HG03103 (cell line): ENCODE results near the gene ITK.
"Not testable (repeated sequence)": the region's sequence is repeated elsewhere in the genome, so short reads cannot be mapped to it uniquely, and the experiment has no call there.

ENCODE experiments used
- ATAC-seq: cut with Tn5 transposase; IDR thresholded peaks from one replicate; pipeline ENCODE4 v1.9.1; 2021; ENCODE audit warnings: low read depth; ENCODE audit not compliant: unreplicated experiment

Gene ITK

DNA sequence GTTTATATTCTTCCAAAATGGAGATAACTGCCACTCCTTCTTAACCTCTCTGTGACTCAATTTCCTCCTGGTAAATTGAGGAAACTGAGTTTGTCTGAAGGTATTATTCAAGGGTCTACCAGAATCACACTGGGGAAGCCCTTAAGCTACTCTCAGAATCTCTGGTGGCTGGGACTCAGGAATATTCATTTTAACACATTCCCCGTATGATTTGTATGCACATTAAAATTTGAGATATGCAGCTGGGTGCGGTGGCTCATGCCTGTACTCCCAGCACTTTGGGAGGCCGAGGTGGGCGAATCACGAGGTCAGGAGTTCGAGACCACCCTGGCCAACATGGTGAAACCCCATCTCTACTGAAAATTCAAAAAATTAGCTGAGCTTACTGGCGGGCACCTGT is 64.1 kb downstream of the ITK start:
- ATAC-seq: not testable (repeated sequence)

DNA sequence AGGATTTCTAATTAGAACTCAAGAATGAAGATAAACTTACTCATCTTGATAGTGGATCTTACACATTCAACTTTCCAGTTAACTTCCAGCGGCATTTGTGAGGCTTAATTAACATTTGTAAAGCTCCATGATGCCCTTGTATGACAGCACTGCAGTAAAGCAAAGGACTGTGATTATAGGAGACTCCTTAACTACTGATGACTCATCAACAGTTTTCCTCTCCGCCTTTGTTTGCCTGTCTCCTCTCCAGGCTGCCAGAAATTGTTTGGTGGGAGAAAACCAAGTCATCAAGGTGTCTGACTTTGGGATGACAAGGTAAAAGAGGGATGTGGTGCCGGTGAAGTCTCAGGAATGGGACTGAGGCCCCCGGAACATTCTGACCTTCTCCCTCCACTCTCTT is 64.8 kb downstream of the ITK start:
- no peak for ATAC-seq

DNA sequence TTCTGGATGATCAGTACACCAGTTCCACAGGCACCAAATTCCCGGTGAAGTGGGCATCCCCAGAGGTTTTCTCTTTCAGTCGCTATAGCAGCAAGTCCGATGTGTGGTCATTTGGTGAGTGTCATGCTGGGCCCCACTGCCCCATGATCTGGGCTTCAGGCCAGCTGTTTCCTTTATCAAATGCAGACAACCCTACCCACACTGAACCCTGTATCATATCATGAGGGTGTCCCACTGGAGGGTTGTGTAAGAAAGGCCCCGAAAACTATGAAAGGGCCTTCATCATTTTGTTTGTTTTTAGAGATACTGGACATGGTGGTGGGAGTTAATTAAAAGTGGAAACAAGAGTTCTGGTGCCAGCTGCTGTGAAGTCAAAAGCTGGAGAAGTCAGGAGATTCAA is 65.2 kb downstream of the ITK start:
- no peak for ATAC-seq

GRCh38 chr5:157247267-157247666 is 66.6 kb downstream of the ITK start:
- ATAC-seq: no peak

- ATAC-seq: no peak
These were observed 68.3 kb downstream of the ITK start for GRCh38 chr5:157248821-157249470.

DNA sequence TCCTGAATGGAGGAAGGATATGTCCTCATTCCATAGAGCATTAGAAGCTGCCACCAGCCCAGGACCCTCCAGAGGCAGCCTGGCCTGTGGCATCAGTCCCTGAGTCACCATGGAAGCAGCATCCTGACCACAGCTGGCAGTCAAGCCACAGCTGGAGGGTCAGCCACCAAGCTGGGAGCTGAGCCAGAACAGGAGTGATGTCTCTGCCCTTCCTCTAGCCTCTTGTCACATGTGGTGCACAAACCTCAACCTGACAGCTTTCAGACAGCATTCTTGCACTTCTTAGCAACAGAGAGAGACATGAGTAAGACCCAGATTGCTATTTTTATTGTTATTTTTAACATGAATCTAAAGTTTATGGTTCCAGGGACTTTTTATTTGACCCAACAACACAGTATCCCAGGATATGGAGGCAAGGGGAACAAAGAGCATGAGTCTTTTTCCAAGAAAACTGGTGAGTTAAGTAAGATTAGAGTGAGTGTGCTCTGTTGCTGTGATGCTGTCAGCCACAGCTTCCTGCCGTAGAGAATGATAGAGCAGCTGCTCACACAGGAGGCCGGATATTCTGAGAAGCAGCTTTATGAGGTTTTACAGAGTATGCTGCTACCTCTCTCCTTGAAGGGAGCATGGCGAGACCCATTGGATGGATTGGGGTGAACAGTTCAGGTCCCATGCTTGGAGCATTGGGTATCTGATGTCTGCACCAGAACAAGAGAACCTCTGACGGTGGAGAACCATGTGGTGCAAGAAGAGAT is 72.2 kb downstream of the ITK start:
- ATAC-seq: peak; percentile 93

GRCh38 chr5:157253547-157253946 is 72.9 kb downstream of the ITK start:
- peak; percentile 39 for ATAC-seq

DNA sequence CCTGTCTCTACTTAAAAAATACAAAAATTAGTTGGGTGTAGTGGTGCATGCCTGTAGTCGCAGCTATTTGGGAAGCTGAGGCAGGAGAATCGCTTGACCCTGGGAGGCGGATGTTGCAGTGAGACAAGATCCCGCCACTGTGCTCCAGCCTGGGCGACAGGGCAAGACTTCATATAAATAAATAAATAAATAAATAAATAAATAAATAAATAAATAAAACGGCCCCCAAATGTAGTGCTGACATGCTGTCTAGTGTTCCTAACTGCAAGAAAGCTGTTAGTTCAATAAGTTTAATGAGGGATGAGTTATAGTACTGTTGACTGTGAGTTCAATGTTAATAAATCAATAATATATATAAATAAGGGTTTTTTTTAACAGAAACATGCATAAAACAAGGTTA is 77.8 kb downstream of the ITK start:
- ATAC-seq: no peak

GRCh38 chr5:157259699-157260098 is 79.1 kb downstream of the ITK start:
- no peak for ATAC-seq

DNA sequence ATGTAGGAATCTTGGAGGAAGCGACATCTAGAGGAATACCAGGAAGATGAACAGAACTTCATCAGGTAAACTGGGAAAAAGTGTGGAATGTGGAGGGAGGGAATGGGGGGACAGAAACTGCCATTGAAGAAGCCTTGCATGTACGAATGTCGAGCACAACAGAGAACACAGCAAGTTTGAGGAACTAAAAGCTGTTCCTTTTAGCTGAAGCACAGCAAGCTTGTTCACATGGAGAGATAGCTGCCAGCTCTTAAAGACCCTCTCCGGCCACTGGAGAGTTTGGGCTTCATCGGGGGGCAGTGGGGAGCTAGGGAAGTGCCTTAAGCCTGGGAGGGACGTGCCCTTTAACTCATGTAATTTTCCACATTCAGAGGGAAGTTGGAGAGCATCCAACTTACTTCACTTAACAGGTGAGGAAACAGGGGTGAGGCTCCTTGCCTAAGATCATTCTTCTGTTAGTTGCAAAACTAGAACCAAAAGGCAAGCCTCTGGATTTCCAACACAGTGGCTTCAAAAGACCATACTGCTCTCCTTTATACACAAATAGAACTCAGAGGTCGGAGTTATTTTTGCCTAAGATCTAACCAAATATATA is 83.0 kb downstream of the ITK start:
- no peak for ATAC-seq

DNA sequence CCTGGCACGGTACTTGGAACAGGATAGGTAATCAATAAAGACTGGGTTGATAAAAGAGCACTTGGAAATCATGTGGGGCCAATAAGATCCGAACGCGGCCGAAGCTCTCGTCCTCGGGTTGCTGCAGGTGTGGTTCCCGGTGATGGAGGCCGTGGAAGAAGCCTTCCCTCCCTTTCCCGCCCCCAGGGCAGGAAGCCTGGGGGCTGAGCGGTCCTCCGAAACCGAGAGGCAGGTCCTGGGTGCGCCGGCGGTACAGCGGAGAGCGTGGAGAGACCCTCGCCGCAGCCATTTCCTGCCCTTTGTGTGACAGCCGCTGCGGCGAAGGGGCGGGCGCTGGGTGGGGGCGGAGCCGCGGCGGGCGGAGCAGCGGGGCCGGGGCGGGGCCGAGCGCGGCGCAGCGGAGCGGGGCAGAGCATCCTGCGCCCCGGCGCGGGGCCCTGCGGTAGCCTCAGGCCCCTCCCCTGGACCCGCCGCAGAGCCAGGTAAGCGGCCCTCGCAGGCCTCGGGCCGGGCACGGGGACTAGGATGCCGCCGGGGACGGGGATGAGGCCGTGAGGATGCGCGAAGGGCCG is 85.2 kb downstream of the ITK start, which contains the start of gene CYFIP2:
Gene CYFIP2 (plus strand): TSS at position 410 of the 572 bp plus-strand sequence. CDS start 19,239 bp downstream, outside the sequence.
- peak; percentile 81 for ATAC-seq

DNA sequence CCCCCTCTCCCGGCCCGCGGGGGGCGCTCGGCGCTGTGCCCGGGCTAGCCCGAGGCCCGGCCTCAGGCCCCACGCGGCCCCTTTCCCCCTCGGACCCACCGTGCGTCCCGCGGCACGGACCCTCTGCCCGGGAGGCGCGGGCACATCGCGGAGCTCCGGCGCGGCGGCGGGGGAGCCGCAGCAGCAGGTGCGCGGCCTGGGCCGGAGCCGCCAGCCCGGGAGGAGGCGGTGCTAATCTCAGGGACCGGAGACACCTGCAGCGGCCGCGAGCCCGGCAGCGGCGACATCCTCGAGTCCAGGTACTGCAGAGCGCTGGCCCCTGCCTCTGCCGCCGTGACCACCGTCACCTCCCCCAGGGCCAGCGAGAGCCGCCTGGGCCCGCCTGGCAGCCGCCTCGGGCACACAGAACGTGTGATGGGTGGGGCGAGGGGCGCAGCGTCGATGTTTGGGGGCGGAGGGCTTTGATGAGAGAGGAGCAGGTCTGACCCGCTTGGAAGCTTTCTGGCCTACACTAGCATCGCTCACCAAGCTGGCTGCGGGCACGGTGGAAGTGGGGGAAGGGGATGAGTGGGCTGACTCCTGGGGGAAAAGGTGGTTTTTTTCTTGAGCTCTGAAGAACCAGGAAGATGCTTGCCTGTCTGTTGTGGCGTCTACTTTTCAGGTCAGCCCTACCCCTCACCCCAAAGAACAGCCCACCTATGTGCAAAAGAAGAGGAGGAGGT is 85.8 kb downstream of the ITK start:
- ATAC-seq: peak; percentile 39

DNA sequence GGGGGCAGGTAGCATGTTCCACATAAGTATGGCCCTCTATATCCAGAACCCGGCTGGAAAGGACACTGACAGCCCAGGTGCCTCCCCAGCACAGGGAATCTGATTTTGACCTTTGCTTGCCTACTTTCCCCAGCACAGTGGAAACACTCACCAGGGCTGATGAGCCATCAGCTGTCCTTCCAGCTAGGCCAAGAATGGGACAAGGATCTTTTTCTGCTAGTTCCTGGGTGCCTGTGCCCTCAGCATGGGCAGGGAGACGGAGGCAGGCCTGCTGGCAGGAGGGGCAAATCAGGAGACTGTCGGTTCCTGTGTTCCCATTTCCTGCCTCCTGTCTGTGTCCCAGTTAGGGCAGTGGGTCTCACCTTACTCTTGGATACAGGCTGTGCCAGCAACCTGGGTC is 86.4 kb downstream of the ITK start:
- no peak for ATAC-seq

GRCh38 chr5:157267761-157268480 is 87.3 kb downstream of the ITK start:
- ATAC-seq: no peak

GRCh38 chr5:157269165-157269671 is 88.6 kb downstream of the ITK start:
- no peak for ATAC-seq

DNA sequence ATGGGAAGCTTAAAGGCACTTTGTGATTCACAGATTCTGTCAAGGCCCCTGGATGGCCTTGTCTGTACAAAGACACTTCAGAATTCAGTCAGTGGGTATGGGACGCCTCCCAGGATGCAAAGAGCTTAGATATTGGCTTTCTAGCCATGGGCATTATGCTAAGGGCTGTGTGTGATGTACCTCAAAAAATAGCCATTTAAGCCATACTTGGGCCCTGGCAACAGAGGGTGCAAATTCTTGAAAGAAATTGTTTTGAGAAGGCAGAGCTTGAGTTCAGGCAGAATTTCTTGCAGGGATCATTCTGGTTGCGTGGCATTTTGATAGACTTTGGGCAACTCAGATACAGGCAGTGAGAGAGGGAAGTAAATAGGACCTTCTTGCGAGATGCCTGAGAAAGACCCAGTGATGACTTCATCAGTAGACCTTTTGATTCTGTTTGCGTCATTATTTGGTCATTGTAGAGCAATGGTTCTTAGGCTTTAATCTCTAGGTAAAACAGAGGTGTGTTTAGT is 89.2 kb downstream of the ITK start:
- ATAC-seq: no peak

GRCh38 chr5:157270771-157271170 is 90.1 kb downstream of the ITK start:
- ATAC-seq: no peak

DNA sequence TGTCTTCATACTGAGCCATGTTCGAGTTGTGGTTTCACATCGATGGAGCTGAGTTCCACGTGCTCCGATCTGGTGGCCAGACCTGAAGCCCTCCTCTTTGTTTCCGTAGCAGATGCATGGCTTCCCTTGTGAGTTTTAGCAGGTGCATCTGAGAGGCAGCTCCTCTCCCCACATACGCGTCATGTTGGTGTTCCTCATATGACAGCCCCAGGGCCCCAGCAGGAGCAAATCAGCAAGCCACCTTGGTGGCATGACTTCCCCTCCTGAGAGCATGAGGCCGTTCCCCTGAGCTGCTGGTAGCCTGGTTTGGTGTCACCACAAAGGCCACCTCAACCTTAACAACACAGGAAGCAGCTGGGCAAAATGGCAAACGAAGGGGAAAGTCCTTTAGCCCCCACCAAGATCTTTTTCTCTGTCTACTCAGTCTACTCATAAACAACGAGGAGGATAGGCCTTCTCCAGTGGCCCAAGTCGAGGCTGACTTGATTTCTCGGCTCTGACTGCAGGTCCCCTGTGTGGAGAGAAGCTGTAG is 91.2 kb downstream of the ITK start:
- peak; percentile 80 for ATAC-seq

- peak; percentile 41 for ATAC-seq
These were observed 92.5 kb downstream of the ITK start for GRCh38 chr5:157273131-157273556.
